AG04450 (cell line): ENCODE measurements around the gene DENND2A. TPM values are rescaled to one million over a fixed set of nuclear protein-coding genes. Genes with fewer than 3 reads are reported as not detected.

Experiments used
- CTCF ChIA-PET: fragments of 300-600, 350-600 bp; formaldehyde crosslinking; extraction: SDS; loops from one replicate; lab custom pipeline; 2022; ENCODE audit warnings: antibody characterized with exemption, inconsistent platforms; lab: Charles Lee
- POLR2A ChIA-PET: fragments of 350-600 bp; formaldehyde crosslinking; extraction: SDS; loops from one replicate; lab custom pipeline; 2021; ENCODE audit warnings: antibody characterized with exemption, inconsistent platforms; lab: Yijun Ruan, JAX
- DNase-seq: peaks from one replicate; pipeline ENCODE4 v3.0.0-alpha.2; 2011; ENCODE audit warnings: low read depth, low spot score
- H3K27ac ChIP-seq: one replicate; pipeline ENCODE4 v1.5.1; 2012; ENCODE audit warnings: low read depth, low read length, control low read depth
- H3K27me3 ChIP-seq: one replicate; pipeline ENCODE4 v1.6.0; 2012; ENCODE audit warnings: low read length; ENCODE audit not compliant: control insufficient read depth, insufficient read depth
- H3K4me3 ChIP-seq: 2 replicates; pipeline ENCODE4 v1.5.1; 2011; ENCODE audit warnings: mild to moderate bottlenecking, low read depth, low read length, control low read depth
- H3K9me3 ChIP-seq: 2 replicates; pipeline ENCODE4 v1.5.1; 2012; ENCODE audit warnings: low read length; ENCODE audit not compliant: control insufficient read depth, insufficient read depth
- CTCF ChIP-seq: IDR thresholded peaks from 2 replicates; pipeline ENCODE4 v1.5.1; 2011; ENCODE audit warnings: low read depth, low read length, control low read depth, inconsistent platforms
- polyA plus RNA-seq: library from polyadenylated mRNA; depleted of rRNA; stranded (reverse); fragments of >200 nt; gene quantifications from 2 replicates; pipeline ENCODE4 v1.2.3, GENCODE V29; 2011

The DENND2A gene
- polyA plus RNA-seq, 1 experiment, result 40.8 TPM

- POLR2A ChIA-PET, result no interaction called here
- TF ChIP-seq CTCF, result no peak
- CTCF ChIA-PET, result no interaction called here
- DNase-seq, result no peak
- Histone ChIP-seq H3K27me3 (no peaks in the 10 kb centered on the region), H3K4me3 (no peak overlapping the region), H3K9me3 (no peaks in the 10 kb centered on the region), H3K27ac (no peak overlapping the region)
These were observed 47.5 kb downstream of the DENND2A start for GRCh38 chr7:140592964-140593671.

- no peak for DNase-seq
- POLR2A ChIA-PET, result interaction anchor here (0.6 to 0.7 kb wide), 2 partner anchors 49 to 88 kb away, joined by 3 read pairs; no protein-coding TSS in a partner anchor
- H3K27me3 ChIP-seq, result no peaks in the 10 kb centered on the region
- H3K4me3 ChIP-seq, result no peak overlapping the region
- CTCF ChIA-PET, result interaction anchor here (0.6 kb wide), 1 partner anchor 16 kb away, joined by 4 read pairs; no protein-coding TSS in a partner anchor
- TF ChIP-seq CTCF, result no peak
- no peak overlapping the region for H3K27ac ChIP-seq
- H3K9me3 ChIP-seq, result no peaks in the 10 kb centered on the region
These were observed 49.3 kb downstream of the DENND2A start for GRCh38 chr7:140591180-140591902.

- Histone ChIP-seq H3K9me3 (no peaks in the 10 kb centered on the region), H3K27me3 (no peaks in the 10 kb centered on the region), H3K4me3 (no peak overlapping the region), H3K27ac (no peak overlapping the region)
- no peak for DNase-seq
- ChIA-PET CTCF (no interaction called here), POLR2A (no interaction called here)
- no peak for TF ChIP-seq CTCF
These were observed 53.4 kb downstream of the DENND2A start for GRCh38 chr7:140587243-140587642.

- TF ChIP-seq CTCF, result no peak
- DNase-seq, result no peak
- CTCF ChIA-PET, result no interaction called here
These were observed 54.1 kb downstream of the DENND2A start for GRCh38 chr7:140586516-140586915.

GRCh38 chr7:140585333-140585732, 55.3 kb downstream of the DENND2A start:
- ChIA-PET CTCF (no interaction called here), POLR2A (interaction anchor here (0.6 kb wide), 1 partner anchor 146 kb away, joined by 3 read pairs; no protein-coding TSS in a partner anchor)
- no peak for DNase-seq
- no peak for TF ChIP-seq CTCF
- Histone ChIP-seq H3K27me3 (no peaks in the 10 kb centered on the region), H3K4me3 (no peak overlapping the region), H3K9me3 (no peaks in the 10 kb centered on the region), H3K27ac (no peak overlapping the region)

More at GRCh38 chr7:140586516-140586915, 54.1 kb downstream of the DENND2A start:
- Histone ChIP-seq H3K27ac (no peak overlapping the region), H3K27me3 (no peaks in the 10 kb centered on the region), H3K4me3 (no peak overlapping the region), H3K9me3 (no peaks in the 10 kb centered on the region)
- POLR2A ChIA-PET, result interaction anchor here (0.6 kb wide), 1 partner anchor 45 kb away, joined by 4 read pairs; no protein-coding TSS in a partner anchor
